Measurements from ENCODE around the gene CYP26C1. TPM values are rescaled to one million over a fixed set of nuclear protein-coding genes. Genes with fewer than 3 reads are reported as not detected.

Gene CYP26C1
- total RNA-seq, 1 experiment from 2014 or later, result 0.09 TPM

DNA sequence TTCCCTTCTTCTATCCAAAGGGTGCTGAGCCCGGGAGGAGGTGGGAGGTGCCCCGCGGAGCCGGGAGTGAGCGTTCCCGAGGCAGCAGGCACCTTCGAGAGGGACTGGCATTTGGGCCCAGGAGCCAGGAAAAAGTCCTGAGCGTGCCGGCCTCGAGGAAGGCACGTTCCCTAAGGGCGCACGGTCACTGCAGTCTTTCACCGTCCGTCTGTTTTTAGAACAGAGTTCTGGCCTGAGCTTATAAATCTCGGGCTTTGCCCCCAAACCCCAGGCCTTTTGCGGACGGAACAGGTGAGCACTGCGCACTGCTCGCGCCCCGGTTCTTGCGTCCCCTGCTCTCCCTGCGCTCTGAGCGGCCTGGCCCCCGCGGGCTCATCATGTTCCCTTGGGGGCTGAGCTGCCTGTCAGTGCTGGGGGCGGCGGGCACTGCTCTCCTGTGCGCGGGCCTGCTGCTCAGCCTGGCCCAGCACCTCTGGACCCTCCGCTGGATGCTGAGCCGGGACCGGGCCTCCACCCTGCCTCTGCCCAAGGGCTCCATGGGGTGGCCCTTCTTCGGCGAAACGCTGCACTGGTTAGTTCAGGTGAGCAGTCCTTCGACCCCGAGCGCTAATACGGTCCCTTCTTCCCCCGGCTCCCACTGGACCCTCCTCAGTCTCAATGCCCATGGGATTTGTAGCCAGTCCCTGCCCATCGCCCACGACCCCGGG is 442 bp downstream of the CYP26C1 start:
- CTCF ChIA-PET, result no interaction called here
- Histone ChIP-seq H3K4me3 (ENCODE audit: low read depth, low read length) (no peak overlapping the region), H3K9me3 (no peaks in the 10 kb centered on the region), H3K36me3 (ENCODE audit: control insufficient read depth, insufficient read depth, low read length) (no peaks in the 10 kb centered on the region), H3K4me1 (no peaks in the 10 kb centered on the region), H3K27me3 (replicated peaks; ENCODE audit: control insufficient read depth, insufficient read depth, low read length) (no peaks in the 10 kb centered on the region)
- H3K27me3 Mint-ChIP-seq (ENCODE audit: insufficient read depth, unreplicated experiment), result no peaks in the 10 kb centered on the region
- H3K36me3 Mint-ChIP-seq (ENCODE audit: insufficient read depth, unreplicated experiment), result peaks cover 6% of the 10 kb centered on the region
- TF ChIP-seq, protein P1, sequence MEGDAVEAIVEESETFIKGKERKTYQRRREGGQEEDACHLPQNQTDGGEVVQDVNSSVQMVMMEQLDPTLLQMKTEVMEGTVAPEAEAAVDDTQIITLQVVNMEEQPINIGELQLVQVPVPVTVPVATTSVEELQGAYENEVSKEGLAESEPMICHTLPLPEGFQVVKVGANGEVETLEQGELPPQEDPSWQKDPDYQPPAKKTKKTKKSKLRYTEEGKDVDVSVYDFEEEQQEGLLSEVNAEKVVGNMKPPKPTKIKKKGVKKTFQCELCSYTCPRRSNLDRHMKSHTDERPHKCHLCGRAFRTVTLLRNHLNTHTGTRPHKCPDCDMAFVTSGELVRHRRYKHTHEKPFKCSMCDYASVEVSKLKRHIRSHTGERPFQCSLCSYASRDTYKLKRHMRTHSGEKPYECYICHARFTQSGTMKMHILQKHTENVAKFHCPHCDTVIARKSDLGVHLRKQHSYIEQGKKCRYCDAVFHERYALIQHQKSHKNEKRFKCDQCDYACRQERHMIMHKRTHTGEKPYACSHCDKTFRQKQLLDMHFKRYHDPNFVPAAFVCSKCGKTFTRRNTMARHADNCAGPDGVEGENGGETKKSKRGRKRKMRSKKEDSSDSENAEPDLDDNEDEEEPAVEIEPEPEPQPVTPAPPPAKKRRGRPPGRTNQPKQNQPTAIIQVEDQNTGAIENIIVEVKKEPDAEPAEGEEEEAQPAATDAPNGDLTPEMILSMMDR (IDR thresholded peaks at IDR 0.05; ENCODE audit: insufficient read depth in 1 of 2, low read depth in 1 of 2, low read length in 1 of 2, severe bottlenecking in 1 of 2, unreplicated experiment in 1 of 2), result no peak
- no peak overlapping the region for H3K27ac Mint-ChIP-seq (ENCODE audit: unreplicated experiment)
- intact Hi-C loops (cut with micrococcal nuclease; ENCODE audit: unreplicated experiment), result no loop called here
- no TSS peak for BruUV-seq (replicated peaks)
- H3K4me3 Mint-ChIP-seq (ENCODE audit: unreplicated experiment), result no peak overlapping the region
- DNase-seq, result no peak
- H3K4me1 Mint-ChIP-seq (ENCODE audit: low read depth, unreplicated experiment), result no peaks in the 10 kb centered on the region
- H3K9me3 Mint-ChIP-seq (ENCODE audit: unreplicated experiment), result no peaks in the 10 kb centered on the region
- POLR2A ChIA-PET, result no interaction called here

- CTCF ChIA-PET, result no interaction called here
- H3K36me3 Mint-ChIP-seq (ENCODE audit: insufficient read depth, unreplicated experiment), result peaks cover 6% of the 10 kb centered on the region
- no peak overlapping the region for H3K4me3 Mint-ChIP-seq (ENCODE audit: unreplicated experiment)
- H3K4me1 Mint-ChIP-seq (ENCODE audit: low read depth, unreplicated experiment), result no peaks in the 10 kb centered on the region
- no peak for DNase-seq
- H3K27ac Mint-ChIP-seq (ENCODE audit: unreplicated experiment), result no peak overlapping the region
- H3K27me3 ChIP-seq (replicated peaks; ENCODE audit: control insufficient read depth, insufficient read depth, low read length), result no peaks in the 10 kb centered on the region
- BruUV-seq (replicated peaks), result no TSS peak
- H3K9me3 Mint-ChIP-seq (ENCODE audit: unreplicated experiment), result no peaks in the 10 kb centered on the region
- POLR2A ChIA-PET, result interaction anchor here (0.6 kb wide), 1 partner anchor 640 kb away, joined by 7 read pairs; no protein-coding TSS in a partner anchor
- TF ChIP-seq, protein P1 (IDR thresholded peaks at IDR 0.05; ENCODE audit: insufficient read depth in 1 of 2, low read depth in 1 of 2, low read length in 1 of 2, severe bottlenecking in 1 of 2, unreplicated experiment in 1 of 2), result no peak
- H3K9me3 ChIP-seq, result no peaks in the 10 kb centered on the region
- intact Hi-C loops (cut with micrococcal nuclease; ENCODE audit: unreplicated experiment), result no loop called here
- H3K4me3 ChIP-seq (ENCODE audit: low read depth, low read length), result no peak overlapping the region
- H3K4me1 ChIP-seq, result no peaks in the 10 kb centered on the region
- H3K27me3 Mint-ChIP-seq (ENCODE audit: insufficient read depth, unreplicated experiment), result no peaks in the 10 kb centered on the region
- H3K36me3 ChIP-seq (ENCODE audit: control insufficient read depth, insufficient read depth, low read length), result no peaks in the 10 kb centered on the region
Measured at GRCh38 chr10:93061594-93062513, 1.3 kb downstream of the CYP26C1 start.

GRCh38 chr10:93062514-93063143 is 2.0 kb downstream of the CYP26C1 start:
- Mint-ChIP-seq H3K4me1 (ENCODE audit: low read depth, unreplicated experiment) (no peaks in the 10 kb centered on the region), H3K27ac (ENCODE audit: unreplicated experiment) (no peak overlapping the region), H3K27me3 (ENCODE audit: insufficient read depth, unreplicated experiment) (peaks cover 7% of the 10 kb centered on the region), H3K36me3 (ENCODE audit: insufficient read depth, unreplicated experiment) (peaks cover 6% of the 10 kb centered on the region), H3K9me3 (ENCODE audit: unreplicated experiment) (no peaks in the 10 kb centered on the region), H3K4me3 (ENCODE audit: unreplicated experiment) (no peak overlapping the region)
- intact Hi-C loops (cut with micrococcal nuclease; ENCODE audit: unreplicated experiment), result no loop called here
- H3K4me3 ChIP-seq (ENCODE audit: low read depth, low read length), result no peak overlapping the region
- CTCF ChIA-PET, result interaction anchor here (0.5 kb wide), 1 partner anchor 25 kb away, joined by 3 read pairs; no protein-coding TSS in a partner anchor
- BruUV-seq (replicated peaks), result no TSS peak
- TF ChIP-seq, protein P1 (IDR thresholded peaks at IDR 0.05; ENCODE audit: insufficient read depth in 1 of 2, low read depth in 1 of 2, low read length in 1 of 2, severe bottlenecking in 1 of 2, unreplicated experiment in 1 of 2), result peak in 1 of 2 experiments; percentile 15
- H3K36me3 ChIP-seq (ENCODE audit: control insufficient read depth, insufficient read depth, low read length), result no peaks in the 10 kb centered on the region
- POLR2A ChIA-PET, result no interaction called here
- H3K27me3 ChIP-seq (replicated peaks; ENCODE audit: control insufficient read depth, insufficient read depth, low read length), result peaks cover 1% of the 10 kb centered on the region; the same call in 1 of the 2 replicates
- no peaks in the 10 kb centered on the region for H3K9me3 ChIP-seq
- no peak for DNase-seq
- H3K4me1 ChIP-seq, result no peaks in the 10 kb centered on the region

All from Caco-2 (cell line).